Thyroid gland (tissue), 4 donors: ENCODE measurements around the gene MTFR2.

Source experiments
- POLR2A ChIP-seq, 2 donors: fragments of 450-650 bp; IDR thresholded peaks; one replicate each; pipeline ENCODE4 v1.6.1; 2017; ENCODE audit warnings: antibody characterized with exemption in 2 of 2, mild to moderate bottlenecking in 2 of 2, moderate library complexity in 1 of 2
- TF ChIP-seq, protein P1 (sequence below), 6 experiments: fragments of 200-600 bp in 3 of 6; fragments of 450-650 bp in 3 of 6; sonication (generic) in 3 of 6; IDR thresholded peaks; one replicate each; pipeline ENCODE4 v1.5.1; 2016 to 2019; ENCODE audit warnings: antibody characterized with exemption in 6 of 6, mild to moderate bottlenecking in 2 of 6, inconsistent platforms in 1 of 6, moderate library complexity in 1 of 6

- TF ChIP-seq POLR2A (IDR thresholded peaks at IDR 0.05): no peak
- TF ChIP-seq, protein P1, sequence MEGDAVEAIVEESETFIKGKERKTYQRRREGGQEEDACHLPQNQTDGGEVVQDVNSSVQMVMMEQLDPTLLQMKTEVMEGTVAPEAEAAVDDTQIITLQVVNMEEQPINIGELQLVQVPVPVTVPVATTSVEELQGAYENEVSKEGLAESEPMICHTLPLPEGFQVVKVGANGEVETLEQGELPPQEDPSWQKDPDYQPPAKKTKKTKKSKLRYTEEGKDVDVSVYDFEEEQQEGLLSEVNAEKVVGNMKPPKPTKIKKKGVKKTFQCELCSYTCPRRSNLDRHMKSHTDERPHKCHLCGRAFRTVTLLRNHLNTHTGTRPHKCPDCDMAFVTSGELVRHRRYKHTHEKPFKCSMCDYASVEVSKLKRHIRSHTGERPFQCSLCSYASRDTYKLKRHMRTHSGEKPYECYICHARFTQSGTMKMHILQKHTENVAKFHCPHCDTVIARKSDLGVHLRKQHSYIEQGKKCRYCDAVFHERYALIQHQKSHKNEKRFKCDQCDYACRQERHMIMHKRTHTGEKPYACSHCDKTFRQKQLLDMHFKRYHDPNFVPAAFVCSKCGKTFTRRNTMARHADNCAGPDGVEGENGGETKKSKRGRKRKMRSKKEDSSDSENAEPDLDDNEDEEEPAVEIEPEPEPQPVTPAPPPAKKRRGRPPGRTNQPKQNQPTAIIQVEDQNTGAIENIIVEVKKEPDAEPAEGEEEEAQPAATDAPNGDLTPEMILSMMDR (IDR thresholded peaks at IDR 0.05): no peak
Measured at GRCh38 chr6:136244061-136244616, 6.0 kb downstream of the MTFR2 start.
